Vagina (tissue), 2 donors: ENCODE data around the gene PTPRD. TPM values are rescaled to one million over a fixed set of nuclear protein-coding genes. Genes with fewer than 3 reads are reported as not detected.

ENCODE experiments used
- DNase-seq, 2 donors: peaks; one replicate each; pipeline ENCODE4 v3.0.0-alpha.2; 2017; ENCODE audit errors: extremely low spot score in 2 of 2
- H3K27ac ChIP-seq: fragments of 200-600 bp; sonication (generic); one replicate; pipeline ENCODE4 v1.5.1; 2019
- H3K27me3 ChIP-seq: fragments of 200-600 bp; sonication (generic); one replicate; pipeline ENCODE4 v1.5.1; 2019
- H3K36me3 ChIP-seq, 2 donors: fragments of 200-600 bp; sonication (generic); one replicate each; pipeline ENCODE4 v1.5.1; 2017 to 2019
- H3K4me1 ChIP-seq: fragments of 200-600 bp; sonication (generic); one replicate; pipeline ENCODE4 v1.5.1; 2019
- H3K4me3 ChIP-seq, 2 donors: fragments of 200-600 bp; sonication (generic); 1 replicate in 1 of 2; 2 replicates in 1 of 2; pipeline ENCODE4 v1.5.1; 2016 to 2019
- H3K9me3 ChIP-seq: fragments of 200-600 bp; sonication (generic); one replicate; pipeline ENCODE4 v1.5.1; 2019
- CTCF ChIP-seq, 3 experiments: fragments of 450-650 bp in 2 of 3; fragments of 200-600 bp in 1 of 3; sonication (generic) in 1 of 3; IDR thresholded peaks; one replicate each; pipeline ENCODE4 v1.5.1; 2017 to 2019; ENCODE audit warnings: antibody characterized with exemption in 3 of 3, mild to moderate bottlenecking in 2 of 3, moderate library complexity in 2 of 3
- POLR2A ChIP-seq, 2 donors: fragments of 450-650 bp; IDR thresholded peaks; one replicate each; pipeline ENCODE4 v1.6.1; 2017; ENCODE audit warnings: antibody characterized with exemption in 2 of 2, mild to moderate bottlenecking in 2 of 2, moderate library complexity in 2 of 2
- POLR2AphosphoS5 ChIP-seq, 2 donors: sonication (generic); formaldehyde crosslinking; IDR thresholded peaks; one replicate each; pipeline ENCODE4 v1.9.0; 2017; ENCODE audit warnings: antibody characterized with exemption in 2 of 2, mild to moderate bottlenecking in 2 of 2, low read depth in 1 of 2; ENCODE audit not compliant: insufficient read depth in 1 of 2
- intact Hi-C: fragments of 100-400 bp; cut with DNase I; formaldehyde crosslinking; loops from one replicate; pipeline ENCODE4 v1.15.1; 2023
- small RNA-seq: library from RNA; depleted of rRNA; stranded (forward); fragments of <200 nt; gene quantifications from one replicate; pipeline ENCODE3, GENCODE V24; 2016
- total RNA-seq: library from RNA; depleted of rRNA; stranded (reverse); fragments of >200 nt; gene quantifications from one replicate; pipeline ENCODE4 v1.2.3, GENCODE V29; 2016

PTPRD gene
- total RNA-seq, 1 donor from 2014 or later: 10.3 TPM

GRCh38 chr9:8268216-8268878 lies 2344.5 kb downstream of the PTPRD start:
- Histone ChIP-seq H3K4me3 (no peak overlapping the region), H3K4me1 (no peaks in the 10 kb centered on the region), H3K9me3 (no peaks in the 10 kb centered on the region), H3K27me3 (no peaks in the 10 kb centered on the region), H3K36me3 (no peaks in the 10 kb centered on the region), H3K27ac (no peak overlapping the region)
- DNase-seq: no peak
- intact Hi-C loops: no loop called here
- no peak for TF ChIP-seq POLR2AphosphoS5 (IDR thresholded peaks at IDR 0.05; ENCODE audit: insufficient read depth in 1 of 2, low read depth in 1 of 2)
- TF ChIP-seq POLR2A (IDR thresholded peaks at IDR 0.05): no peak
- no peak for TF ChIP-seq CTCF (IDR thresholded peaks at IDR 0.05)

GRCh38 chr9:8267636-8268035 lies 2345.2 kb downstream of the PTPRD start:
- no peak for TF ChIP-seq CTCF (IDR thresholded peaks at IDR 0.05)
- no peak for TF ChIP-seq POLR2AphosphoS5 (IDR thresholded peaks at IDR 0.05; ENCODE audit: insufficient read depth in 1 of 2, low read depth in 1 of 2)
- TF ChIP-seq POLR2A (IDR thresholded peaks at IDR 0.05): no peak
- no peaks in the 10 kb centered on the region for H3K36me3 ChIP-seq

GRCh38 chr9:8266861-8267260 lies 2345.9 kb downstream of the PTPRD start:
- Histone ChIP-seq H3K36me3 (no peaks in the 10 kb centered on the region), H3K27me3 (no peaks in the 10 kb centered on the region), H3K4me3 (no peak overlapping the region), H3K9me3 (no peaks in the 10 kb centered on the region), H3K27ac (no peak overlapping the region), H3K4me1 (no peaks in the 10 kb centered on the region)
- intact Hi-C loops: no loop called here
- TF ChIP-seq POLR2A (IDR thresholded peaks at IDR 0.05) (no peak), POLR2AphosphoS5 (IDR thresholded peaks at IDR 0.05; ENCODE audit: insufficient read depth in 1 of 2, low read depth in 1 of 2) (no peak), CTCF (IDR thresholded peaks at IDR 0.05) (no peak)
- DNase-seq: no peak

More at GRCh38 chr9:8267636-8268035, 2345.2 kb downstream of the PTPRD start:
- H3K4me1 ChIP-seq: no peaks in the 10 kb centered on the region
- DNase-seq: no peak
- no peaks in the 10 kb centered on the region for H3K9me3 ChIP-seq
- no peak overlapping the region for H3K4me3 ChIP-seq
- no peaks in the 10 kb centered on the region for H3K27me3 ChIP-seq
- intact Hi-C loops: no loop called here
- no peak overlapping the region for H3K27ac ChIP-seq

- intact Hi-C loops: no loop called here
Observed at GRCh38 chr9:8265281-8265680, 2347.5 kb downstream of the PTPRD start.

More at GRCh38 chr9:8265281-8265680, 2347.5 kb downstream of the PTPRD start:
- Histone ChIP-seq H3K27ac (no peak overlapping the region), H3K4me3 (no peak overlapping the region), H3K27me3 (no peaks in the 10 kb centered on the region), H3K4me1 (no peaks in the 10 kb centered on the region), H3K9me3 (no peaks in the 10 kb centered on the region), H3K36me3 (no peaks in the 10 kb centered on the region)
- no peak for TF ChIP-seq POLR2A (IDR thresholded peaks at IDR 0.05)
- no peak for TF ChIP-seq CTCF (IDR thresholded peaks at IDR 0.05)
- TF ChIP-seq POLR2AphosphoS5 (IDR thresholded peaks at IDR 0.05; ENCODE audit: insufficient read depth in 1 of 2, low read depth in 1 of 2): no peak
- DNase-seq: no peak

Small RNA genes within 50 kb of the gene (small RNA-seq; reads per million reads assigned to genes)
- gene AL135790.2 (not detected), gene RNU7-185P (not detected)
